ENCODE data around the gene SERINC4.
"Not testable (repeated sequence)": the region's sequence is repeated elsewhere in the genome, so short reads cannot be mapped to it uniquely, and the experiment has no call there.

Gene SERINC4

DNA sequence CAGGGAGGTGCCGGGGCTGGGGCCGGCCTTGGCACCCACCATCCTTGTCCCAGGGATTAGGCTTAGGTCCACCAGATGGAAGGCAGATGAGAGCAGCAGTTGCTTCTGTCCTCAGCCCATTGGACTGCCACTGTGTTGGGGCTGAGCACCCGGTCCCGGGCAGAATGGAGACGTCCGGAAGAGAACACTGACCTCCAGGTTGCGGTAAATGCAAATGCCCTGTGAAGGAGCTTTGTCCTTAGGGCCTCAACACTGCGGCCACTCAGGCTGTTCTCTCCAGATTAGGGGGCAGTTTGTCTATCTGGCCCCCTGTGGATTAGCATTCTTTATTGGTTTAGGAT, at the start of gene SERINC4:
Gene SERINC4, minus strand, starts transcription at position 276 of the 341 bp plus-strand sequence. Its CDS starts 234 bp downstream, at position 42.
- DNase-seq: no peak

DNA sequence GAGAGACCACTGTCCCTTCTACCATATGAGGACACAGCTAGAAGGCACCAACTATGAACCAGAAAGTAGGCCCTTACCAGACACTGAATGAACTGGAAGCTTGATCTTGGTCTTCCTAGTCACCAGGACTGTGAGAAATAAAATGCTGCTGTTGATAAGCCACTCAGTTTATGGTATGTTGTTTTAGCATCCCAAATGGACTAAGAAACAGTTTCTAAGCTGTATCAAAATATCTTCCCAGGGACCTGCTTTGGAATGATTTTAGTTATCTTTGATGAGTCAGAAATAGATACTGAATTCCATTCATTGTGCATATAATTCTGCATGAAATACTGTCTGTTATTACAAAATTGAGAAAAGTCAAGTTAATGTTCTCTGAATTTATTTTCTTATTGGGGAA, 45.4 kb upstream of the SERINC4 start:
- no peak for DNase-seq

DNA sequence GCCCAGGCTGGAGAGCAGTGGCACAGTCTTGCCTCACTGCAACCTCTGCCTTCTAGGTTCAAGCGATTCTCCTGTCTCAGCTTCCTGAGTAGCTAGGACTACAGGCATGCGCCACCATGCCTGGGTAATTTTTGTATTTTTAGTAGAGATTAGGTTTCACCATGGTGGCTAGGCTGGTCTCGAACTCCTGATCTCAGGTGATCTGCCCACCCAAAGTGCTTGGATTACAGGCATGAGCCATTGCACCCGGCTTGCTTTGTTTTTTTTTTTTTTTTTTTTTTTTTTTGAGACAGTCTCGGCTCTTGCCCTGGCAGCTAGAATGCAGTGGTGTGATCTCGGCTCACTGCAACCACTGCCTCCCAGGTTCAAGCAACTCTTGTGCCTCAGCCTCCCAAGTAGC, 32.5 kb upstream of the SERINC4 start:
- DNase-seq: not testable (repeated sequence)

DNA sequence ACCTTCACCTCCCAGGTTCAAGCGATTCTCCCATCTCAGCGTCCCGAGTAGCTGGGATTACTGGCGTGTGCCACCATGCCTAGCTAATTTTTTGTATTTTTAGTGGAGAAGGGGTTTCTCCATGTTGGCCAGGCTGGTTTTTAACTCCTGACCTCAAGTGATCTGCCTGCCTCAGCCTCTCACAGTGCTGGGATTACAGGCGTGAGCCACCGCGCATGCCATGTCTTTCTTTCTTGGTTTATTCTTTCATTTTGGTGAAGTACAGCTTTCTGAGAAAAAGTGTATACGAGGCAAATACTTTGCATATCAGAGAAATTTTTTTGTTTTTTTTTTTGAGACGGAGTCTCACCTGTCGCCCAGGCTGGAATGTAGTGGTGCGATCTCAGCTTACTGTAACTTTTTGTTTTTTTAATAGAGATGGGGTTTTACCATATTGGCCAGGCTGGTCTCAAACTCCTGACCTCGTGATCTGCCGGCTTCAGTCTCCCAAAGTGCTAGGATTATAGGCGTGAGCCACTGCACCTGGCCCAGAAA, 31.6 kb upstream of the SERINC4 start:
- DNase-seq: not testable (repeated sequence)

DNA sequence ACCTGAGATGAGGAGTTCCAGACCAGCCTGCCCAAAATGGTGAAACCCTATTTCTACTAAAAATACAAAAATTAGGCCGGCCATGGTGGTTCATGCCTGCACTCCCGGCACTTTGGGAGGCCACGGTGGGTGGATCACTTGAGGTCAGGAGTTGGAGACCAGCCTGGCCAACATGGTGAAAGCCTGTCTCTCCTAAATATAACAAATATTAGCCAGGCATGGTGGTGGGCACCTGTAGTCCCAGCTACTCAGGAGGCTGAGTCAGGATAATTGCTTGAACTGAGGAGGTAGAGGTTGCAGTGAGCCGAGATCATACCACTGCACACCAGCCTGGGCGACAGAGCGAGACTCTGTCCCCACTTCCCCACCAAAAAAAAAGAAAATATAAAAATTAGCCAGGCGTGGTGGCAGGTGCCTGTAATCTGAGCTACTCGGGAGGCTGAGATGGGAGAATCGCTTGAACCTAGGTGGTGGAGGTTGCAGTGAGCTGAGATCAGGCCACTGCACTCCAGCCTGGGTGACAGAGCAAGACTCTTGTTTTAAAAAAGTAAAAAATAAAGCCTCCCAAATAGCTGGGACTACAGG, 30.8 kb upstream of the SERINC4 start:
- not testable (repeated sequence) for DNase-seq

DNA sequence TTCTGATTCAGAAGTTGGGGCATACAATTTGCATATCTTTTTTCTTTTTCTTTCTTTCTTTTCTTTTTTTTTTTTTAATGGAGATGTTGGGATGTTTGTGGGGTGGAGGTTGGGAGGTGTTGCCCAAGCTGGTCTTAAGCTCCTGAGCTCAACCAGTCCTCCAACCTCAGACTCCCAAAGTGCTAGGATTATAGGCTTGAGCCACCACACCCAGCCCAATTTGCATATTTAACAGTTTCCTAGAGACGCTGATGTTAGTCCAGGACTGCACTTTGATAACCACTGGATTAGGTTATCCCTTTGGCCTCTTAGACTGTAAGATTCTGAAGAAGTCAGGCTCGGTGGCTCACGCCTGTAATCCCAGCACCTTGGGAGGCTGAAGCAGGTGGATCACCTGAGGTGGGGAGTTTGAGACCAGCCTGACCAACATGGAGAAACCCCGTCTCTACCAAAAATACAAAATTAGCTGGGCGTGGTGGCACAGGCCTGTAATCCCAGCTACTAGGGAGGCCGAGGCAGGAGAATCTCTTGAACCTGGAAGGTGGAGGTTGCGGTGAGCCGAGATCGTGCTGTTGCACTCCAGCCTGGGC, 30.0 kb upstream of the SERINC4 start:
- not testable (repeated sequence) for DNase-seq

DNA sequence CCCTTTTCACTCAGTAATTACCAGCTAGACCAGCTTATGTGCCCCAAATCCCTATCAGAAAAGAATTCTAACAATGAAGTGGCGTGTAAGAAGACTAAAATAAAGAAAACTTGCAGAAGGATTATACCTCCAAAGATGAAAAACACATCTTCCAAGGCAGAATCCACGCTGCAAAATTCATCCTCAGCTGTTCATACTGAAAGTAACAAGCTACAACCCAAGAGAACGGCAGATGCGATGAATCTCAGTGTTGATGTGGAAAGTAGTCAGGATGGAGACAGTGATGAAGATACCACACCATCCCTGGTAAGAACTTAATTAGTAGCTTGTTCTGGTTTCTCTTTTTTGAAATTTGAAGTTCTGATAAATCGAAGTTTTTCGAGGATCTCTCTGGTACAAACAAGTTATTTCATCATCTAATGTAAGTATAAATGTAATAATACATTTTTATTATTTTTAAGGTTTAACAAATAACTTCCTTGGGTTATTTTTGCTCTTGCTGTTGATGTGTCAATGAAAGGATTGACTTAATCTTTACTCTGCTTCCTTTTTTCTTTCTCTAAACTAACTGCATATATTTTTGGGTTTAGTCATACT, 28.1 kb upstream of the SERINC4 start:
- DNase-seq: no peak

DNA sequence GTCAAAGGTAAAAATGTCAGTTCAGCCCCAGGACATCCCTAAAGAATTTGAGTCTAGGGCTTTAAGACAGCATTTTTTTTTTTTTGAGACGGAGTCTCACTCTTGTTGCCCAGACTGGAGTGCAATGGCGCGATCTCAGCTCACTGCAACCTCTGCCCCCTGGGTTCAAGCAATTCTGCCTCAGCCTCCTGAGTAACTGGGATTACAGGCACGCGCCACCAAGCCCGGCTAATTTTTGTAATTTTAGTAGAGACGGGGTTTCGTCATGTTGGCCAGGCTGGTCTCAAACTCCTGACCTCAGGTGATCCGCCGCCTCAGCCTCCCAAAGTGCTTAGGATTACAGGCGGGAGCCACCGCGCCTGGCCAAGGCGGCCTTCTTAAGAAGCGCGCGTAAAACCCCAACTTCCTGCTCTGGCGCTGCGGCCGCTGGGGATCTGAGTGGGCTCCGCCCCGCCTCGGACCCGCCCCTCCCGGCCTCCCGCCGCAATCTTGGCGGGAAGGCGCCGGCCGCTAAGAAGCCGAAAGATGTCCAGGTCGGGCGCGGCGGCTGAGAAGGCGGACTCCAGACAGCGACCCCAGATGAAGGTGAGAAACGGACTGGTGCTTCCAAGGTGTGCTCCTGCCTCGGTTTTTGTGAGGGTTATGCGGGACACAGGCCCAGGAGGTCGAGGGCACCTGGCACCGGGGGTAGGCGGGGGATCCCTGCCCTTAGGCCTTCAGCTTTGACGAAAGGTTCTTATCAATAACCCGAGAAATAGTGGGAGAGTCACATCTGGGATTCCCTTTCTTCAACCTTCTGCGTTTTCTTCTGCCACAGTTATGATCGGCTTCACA, 26.7 kb upstream of the SERINC4 start, which contains the start of gene WDR76:
Gene WDR76, plus strand, starts transcription at position 495 of the 834 bp plus-strand sequence. Its CDS starts 31 bp downstream, at position 526.
- peak; percentile 88 for DNase-seq

DNA sequence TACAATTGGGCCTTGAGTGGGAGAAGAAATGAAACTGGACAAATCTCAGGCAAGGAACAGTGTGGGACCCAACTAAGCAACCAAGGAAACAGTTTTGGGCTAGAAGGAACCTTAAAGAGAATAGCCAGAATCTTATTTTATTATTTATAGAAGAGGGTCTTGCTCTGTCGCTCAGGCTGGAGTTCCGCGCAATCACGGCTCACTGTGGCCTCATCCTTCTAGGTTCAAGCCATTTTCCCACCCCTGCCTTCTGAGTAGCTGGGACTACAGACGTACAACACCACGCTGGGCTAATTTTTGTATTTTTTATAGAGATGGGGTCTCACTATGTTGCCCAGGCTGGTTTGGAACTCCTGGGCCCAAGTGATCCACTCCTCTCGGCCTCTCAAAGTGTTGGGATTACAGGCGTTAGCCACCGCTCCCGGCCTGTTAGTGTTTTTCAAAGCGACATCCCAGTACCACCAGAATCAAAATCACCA, 26.0 kb upstream of the SERINC4 start:
- no peak for DNase-seq

DNA sequence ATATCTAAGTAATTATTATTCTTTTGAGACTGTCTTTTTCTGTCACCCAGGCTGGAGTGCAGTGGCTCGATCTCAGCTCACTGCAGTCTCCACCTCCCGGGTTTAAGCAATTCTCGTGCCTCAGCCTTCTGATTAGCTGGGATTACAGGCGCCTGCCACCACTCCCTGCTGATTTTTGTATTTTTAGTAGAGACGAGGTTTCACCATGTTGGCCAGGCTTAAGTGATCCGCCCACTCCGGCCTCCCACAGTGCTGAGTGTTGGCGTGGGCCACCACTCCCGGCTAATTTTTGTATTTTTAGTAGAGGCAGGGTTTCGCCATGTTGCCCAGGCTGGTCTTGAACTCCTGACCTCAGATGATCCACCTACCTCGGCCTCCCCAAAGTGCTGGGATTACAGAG, 25.3 kb upstream of the SERINC4 start:
- not testable (repeated sequence) for DNase-seq

DNA sequence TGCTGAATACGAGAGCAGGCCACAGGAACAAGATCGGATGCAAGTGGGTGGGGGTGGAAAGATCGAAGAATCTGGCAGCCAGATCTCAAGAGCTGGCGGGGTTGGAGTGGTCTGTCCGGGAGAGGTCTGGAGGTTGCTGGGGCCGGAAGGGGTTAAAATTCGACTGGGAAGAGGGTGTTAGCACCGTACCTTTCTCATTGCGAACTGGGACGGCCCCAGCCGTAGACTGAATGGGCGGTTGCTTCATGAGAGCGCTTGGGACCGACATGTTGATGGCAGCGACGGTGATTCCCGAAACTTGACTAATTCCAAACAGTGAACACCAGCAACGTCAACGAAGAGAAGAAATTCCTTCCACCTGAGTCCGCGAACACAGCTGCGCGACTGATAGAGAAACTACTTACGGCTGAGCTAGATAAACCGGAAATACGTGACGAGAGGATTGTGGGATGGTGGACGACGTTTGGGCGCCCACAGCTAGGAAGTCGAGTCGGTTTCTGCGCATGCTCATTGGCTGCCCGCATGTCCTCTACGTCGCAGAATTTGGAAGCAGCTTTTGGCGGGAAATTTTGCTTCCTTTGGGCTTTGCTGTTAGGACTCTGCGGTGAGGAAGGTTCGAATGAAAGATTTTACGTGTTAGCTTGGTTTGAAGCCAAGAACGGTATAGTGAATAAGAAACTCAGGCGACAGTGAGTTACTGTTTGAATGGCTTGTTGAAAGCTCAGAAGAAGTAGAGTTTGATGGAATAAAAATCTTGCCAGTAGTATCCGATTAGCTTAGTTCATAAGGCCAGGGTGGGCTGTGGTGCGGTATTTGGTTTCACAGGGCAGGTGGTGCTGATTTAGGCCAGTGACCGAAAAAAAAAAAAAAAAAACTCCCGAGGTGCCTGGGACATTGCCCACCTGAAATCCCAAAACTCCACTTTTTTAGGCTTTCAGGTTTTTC, 24.6 kb upstream of the SERINC4 start, which contains the start of gene MFAP1:
Gene MFAP1, minus strand, starts transcription at position 389 of the 945 bp plus-strand sequence. Its CDS starts 121 bp downstream, at position 268.
- peak; percentile 93 for DNase-seq

DNA sequence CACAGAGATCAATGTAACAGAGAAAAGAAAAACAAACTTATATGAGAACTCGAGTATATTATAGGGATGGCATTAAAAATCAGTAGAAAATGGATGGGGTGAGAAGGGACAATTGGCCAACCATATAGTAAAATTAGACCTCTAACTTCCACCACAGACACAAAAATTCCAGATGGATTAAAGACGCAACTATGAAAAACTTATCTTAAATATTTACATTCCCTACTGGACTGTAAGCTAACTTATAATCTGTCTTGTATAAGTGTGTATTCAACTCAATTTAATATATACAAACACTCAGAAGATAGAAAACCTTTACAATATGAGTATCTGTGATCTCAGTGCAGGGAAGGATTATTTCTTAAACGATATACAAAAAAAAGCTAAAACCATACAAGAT, 21.5 kb upstream of the SERINC4 start:
- no peak for DNase-seq

DNA sequence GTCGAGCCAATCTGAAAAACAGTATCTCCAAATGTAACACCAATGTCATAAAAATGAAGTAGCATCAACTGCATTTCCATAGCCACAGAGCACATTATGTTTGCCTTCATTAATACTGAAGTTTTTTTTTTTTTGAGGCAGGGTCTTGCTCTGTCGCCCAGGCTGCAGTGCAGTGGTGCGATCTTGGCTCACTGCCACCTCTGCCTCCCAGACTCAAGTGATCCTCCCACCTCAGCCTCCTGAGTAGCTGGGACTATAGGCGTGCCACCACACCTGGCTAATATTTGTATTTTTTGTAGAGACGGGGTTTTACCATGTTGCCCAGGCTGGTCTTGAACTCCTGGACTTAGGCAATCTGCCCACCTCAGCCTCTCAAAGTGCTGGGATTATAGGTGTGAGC, 15.0 kb upstream of the SERINC4 start:
- not testable (repeated sequence) for DNase-seq

DNA sequence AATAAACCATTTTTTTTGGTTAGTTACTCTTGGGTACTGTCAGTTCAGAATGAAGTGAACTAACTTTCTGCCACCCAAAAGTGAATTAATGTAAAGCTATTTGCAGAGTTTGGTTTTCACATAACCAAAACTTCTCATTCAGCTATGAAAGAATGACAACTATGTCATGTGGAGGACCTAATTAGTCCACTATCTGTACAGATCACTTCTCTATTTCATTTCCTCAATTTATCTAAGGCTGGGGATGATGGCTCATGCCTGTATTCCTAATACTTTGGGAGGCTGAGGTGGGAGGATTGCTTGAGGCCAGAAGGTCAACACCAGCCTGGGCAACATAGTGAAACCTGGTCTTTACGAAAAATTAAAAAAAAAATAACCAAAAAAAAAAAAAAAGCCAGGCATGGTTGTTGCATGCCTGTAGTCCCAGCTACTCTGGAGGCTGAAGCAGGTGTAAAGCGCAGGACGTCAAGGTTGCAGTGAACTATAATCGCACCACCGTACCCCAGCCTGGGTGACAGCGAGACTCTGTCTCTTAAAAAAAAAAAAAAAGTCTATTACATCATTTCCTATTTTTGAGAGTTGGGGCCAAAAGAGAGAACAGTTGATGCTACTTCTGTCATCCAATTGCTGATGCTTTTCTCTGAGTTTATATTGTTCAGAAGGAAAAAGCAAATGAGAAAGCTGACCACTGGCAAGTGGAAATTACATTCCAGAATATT, 9.1 kb upstream of the SERINC4 start:
- DNase-seq: no peak

DNA sequence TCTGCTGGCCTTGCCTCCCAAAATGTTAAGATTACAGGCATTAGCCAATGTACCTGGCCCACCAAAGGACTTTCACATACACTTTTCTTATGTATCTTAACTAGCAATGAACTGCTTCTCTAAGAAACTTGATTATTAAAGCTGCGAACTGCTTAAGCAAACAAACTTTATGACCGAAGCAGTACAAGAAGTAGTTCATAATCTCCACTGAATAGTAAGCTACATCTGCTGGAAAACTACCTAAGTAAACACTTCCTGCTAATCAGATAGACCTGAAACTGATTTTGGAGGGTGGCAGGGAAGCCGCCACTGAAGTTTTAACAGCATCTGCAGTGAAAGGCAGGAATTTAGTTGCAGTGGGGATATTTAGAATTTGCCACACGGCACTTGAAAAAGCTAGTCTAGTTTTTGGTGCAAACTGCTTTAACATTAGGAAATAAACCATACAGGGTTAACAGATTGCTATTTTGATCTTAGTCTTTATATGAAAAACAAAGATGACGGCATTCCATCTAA, 8.5 kb upstream of the SERINC4 start:
- no peak for DNase-seq

DNA sequence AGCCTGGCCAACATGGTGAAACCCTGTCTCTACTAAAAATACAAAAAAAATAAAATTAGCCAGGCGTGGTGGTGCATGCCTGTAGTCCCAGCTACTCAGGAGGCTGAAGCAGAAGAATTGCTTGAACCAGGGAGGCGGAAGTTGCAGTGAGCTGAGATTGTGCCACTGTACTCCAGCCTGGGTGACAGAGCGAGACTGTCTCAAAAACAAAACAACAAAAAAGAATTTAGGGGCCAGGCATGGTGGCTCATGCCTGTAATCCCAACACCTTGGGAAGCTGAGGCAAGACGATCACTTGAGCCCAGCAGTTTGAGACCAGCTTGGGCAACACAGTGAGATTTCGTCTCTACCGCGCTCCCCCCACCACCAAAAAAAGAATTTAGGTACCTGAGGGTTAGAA, 2.7 kb upstream of the SERINC4 start:
- DNase-seq: not testable (repeated sequence)

DNA sequence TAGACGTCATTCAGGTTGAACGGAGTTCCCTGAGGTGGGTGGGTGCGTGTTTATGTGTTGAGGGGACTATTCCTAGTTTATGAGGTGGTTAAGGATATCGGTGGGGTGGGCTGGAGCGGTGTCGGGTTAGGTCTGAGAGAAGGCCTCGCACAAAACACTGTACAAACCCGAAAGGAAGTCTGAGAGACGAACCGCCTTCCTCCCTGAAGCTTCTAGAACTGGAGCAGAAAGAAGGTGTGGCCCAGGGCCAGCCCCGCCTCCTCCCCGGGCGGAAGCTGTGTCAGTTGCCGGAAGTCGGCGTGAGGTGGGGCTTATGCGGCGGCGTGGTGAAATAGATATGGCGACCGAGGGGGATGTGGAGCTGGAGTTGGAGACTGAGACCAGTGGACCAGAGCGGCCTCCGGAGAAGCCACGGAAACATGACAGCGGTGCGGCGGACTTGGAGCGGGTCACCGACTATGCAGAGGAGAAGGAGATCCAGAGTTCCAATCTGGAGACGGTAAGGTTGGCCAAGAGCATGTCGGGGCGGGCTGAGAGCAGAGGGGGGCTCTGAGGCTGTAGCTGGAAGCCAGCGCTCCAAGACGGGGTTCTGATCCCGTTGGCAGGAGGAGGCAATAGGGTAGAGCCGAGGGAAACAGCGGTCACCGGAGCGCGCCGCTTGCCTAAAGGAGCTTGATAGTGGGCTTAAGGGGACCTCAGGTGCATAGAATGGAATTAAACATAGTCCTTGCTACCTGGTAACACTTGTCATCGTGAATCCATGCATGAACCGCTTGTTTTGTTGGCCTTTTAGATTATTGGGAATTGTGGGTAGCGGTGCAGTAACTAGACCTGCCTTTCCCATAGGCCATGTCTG, 494 bp upstream of the SERINC4 start, which contains the start of gene HYPK:
Gene HYPK, plus strand, starts transcription at position 314 of the 856 bp plus-strand sequence. Its CDS starts 24 bp downstream, at position 338.
- DNase-seq: peak; percentile 94

DNA sequence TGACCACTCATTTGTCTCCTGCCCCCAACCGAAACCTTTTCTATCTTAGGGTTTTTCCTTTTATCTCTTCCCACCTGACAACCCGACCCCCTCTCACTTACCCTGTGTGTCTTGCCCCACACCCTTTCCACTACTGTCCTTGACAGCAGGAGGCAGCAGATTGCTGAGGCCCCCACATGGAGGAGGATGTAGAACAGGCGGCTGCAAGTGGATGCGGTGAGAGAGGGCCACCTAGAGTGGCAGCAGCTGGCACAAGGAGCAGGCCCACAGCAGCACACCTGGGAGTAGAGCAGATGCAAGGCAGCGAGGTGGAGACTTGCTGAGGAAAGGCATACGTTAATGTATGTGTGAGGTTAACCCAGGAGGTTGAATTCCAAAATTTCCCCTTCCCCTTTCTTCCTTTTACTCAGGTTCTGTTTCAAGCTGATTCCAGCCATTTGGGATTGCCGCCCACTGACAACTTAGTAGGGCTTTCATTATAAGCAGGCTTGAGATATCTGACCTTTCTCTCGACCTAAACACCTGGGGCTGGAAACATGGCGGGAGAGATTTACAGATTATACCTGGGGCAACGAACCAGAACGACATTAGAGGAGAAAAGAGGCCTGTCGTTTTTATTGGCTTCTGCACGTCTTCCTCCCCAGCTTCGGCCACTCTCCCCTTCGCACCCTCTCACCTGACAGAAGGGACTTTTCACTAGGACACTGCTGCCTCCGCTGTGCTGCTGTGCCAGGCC, 643 bp downstream of the SERINC4 start:
- DNase-seq: no peak

DNA sequence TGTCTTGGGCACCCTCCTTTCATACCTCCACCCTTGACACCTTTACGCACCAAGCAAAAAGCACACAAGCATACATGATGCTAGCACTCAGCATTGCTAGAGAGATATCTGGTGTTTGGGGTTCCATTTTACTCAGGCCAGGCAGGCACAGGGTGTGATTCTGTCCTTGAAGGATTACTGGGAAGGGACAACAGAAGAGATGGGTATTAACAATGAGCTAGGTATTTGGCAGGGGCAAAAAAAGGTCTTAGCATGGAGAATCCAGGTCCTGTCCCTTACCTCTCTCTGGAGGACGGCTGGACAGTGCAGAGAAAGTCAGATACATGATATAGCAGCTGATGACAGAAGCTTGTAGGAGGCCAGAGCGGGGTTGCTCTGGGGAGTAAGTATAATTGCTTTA, 3.5 kb downstream of the SERINC4 start:
- DNase-seq: no peak

Data from islet precursor cell (in vitro differentiated cells).